ENCODE measurements around the gene NT5M. TPM values are rescaled to one million over a fixed set of nuclear protein-coding genes. Genes with fewer than 3 reads are reported as not detected.

The NT5M gene
- total RNA-seq, 1 experiment from 2014 or later: 10.8 TPM

GRCh38 chr17:17256316-17256715 is 46.9 kb upstream of the NT5M start:
- no peak for ATAC-seq
- CTCF ChIA-PET: interaction anchor here (1.1 to 1.9 kb wide), 2 partner anchors 13 to 114 kb away, joined by 3 to 4 read pairs; no protein-coding TSS in a partner anchor
- Mint-ChIP-seq H3K36me3 (peaks cover 75% of the 10 kb centered on the region), H3K9me3 (no peaks in the 10 kb centered on the region), H3K27me3 (ENCODE audit: low read depth) (no peaks in the 10 kb centered on the region), H3K4me3 (no peak overlapping the region), H3K4me1 (no peaks in the 10 kb centered on the region), H3K27ac (no peak overlapping the region)
- DNase-seq (ENCODE audit: low spot score): no peak
- POLR2A ChIA-PET: no interaction called here
- TF ChIP-seq ZNF671 (CRISPR knock-in tag; IDR thresholded peaks at IDR 0.05): no peak
- no peak for TF ChIP-seq KAT7 (CRISPR knock-in tag; IDR thresholded peaks at IDR 0.05; ENCODE audit: borderline replicate concordance)
- no peak for TF ChIP-seq ZNF219 (CRISPR knock-in tag; IDR thresholded peaks at IDR 0.05; ENCODE audit: borderline replicate concordance)
- TF ChIP-seq USF1 (CRISPR knock-in tag; IDR thresholded peaks at IDR 0.05): no peak
- no peak for TF ChIP-seq NFYB (CRISPR knock-in tag; conservative IDR thresholded peaks at IDR 0.05; ENCODE audit: low read depth)
- no peak for TF ChIP-seq ZBTB21 (CRISPR knock-in tag; IDR thresholded peaks at IDR 0.05; ENCODE audit: borderline replicate concordance)
- TF ChIP-seq EMX1 (CRISPR knock-in tag; IDR thresholded peaks at IDR 0.05): no peak
- TF ChIP-seq RELA (CRISPR knock-in tag; IDR thresholded peaks at IDR 0.05; ENCODE audit: borderline replicate concordance): no peak
- TF ChIP-seq CBFB (CRISPR knock-in tag; IDR thresholded peaks at IDR 0.05; ENCODE audit: low read depth): no peak

GRCh38 chr17:17258011-17258410 is 45.2 kb upstream of the NT5M start:
- Mint-ChIP-seq H3K4me1 (no peaks in the 10 kb centered on the region), H3K9me3 (no peaks in the 10 kb centered on the region), H3K36me3 (peaks cover 74% of the 10 kb centered on the region), H3K27ac (no peak overlapping the region), H3K4me3 (no peak overlapping the region), H3K27me3 (ENCODE audit: low read depth) (no peaks in the 10 kb centered on the region)
- ChIA-PET POLR2A (no interaction called here), CTCF (no interaction called here)
- TF ChIP-seq AR (CRISPR knock-in tag; IDR thresholded peaks at IDR 0.05) (no peak), PRRX2 (CRISPR knock-in tag; IDR thresholded peaks at IDR 0.05) (no peak), TCF7 (CRISPR knock-in tag; IDR thresholded peaks at IDR 0.05; ENCODE audit: low read depth) (no peak), GTF2I (CRISPR knock-in tag; conservative IDR thresholded peaks at IDR 0.05) (no peak), ZMAT4 (CRISPR knock-in tag; IDR thresholded peaks at IDR 0.05) (no peak), NR1H2 (CRISPR knock-in tag; IDR thresholded peaks at IDR 0.05) (no peak), ZNF416 (CRISPR knock-in tag; IDR thresholded peaks at IDR 0.05) (no peak), ATF1 (CRISPR knock-in tag; IDR thresholded peaks at IDR 0.05) (no peak), TEAD1 (CRISPR knock-in tag; IDR thresholded peaks at IDR 0.05) (no peak), ZSCAN18 (CRISPR knock-in tag; IDR thresholded peaks at IDR 0.05) (no peak), GABPB1 (CRISPR knock-in tag; IDR thresholded peaks at IDR 0.05) (no peak)
- DNase-seq (ENCODE audit: low spot score): no peak
- ATAC-seq: no peak

GRCh38 chr17:17258998-17259397 is 44.2 kb upstream of the NT5M start:
- Mint-ChIP-seq H3K27ac (no peak overlapping the region), H3K4me1 (no peaks in the 10 kb centered on the region), H3K27me3 (ENCODE audit: low read depth) (no peaks in the 10 kb centered on the region), H3K4me3 (no peak overlapping the region), H3K36me3 (peaks cover 73% of the 10 kb centered on the region), H3K9me3 (no peaks in the 10 kb centered on the region)
- no peak for TF ChIP-seq KAT7 (CRISPR knock-in tag; IDR thresholded peaks at IDR 0.05; ENCODE audit: borderline replicate concordance)
- no peak for TF ChIP-seq FOXP4 (CRISPR knock-in tag; IDR thresholded peaks at IDR 0.05)
- TF ChIP-seq ZNF396 (CRISPR knock-in tag; IDR thresholded peaks at IDR 0.05; ENCODE audit: borderline replicate concordance): no peak
- DNase-seq (ENCODE audit: low spot score): no peak
- no peak for ATAC-seq
- ChIA-PET POLR2A (interaction anchor here (0.6 kb wide), 1 partner anchor 26 kb away, joined by 7 read pairs; no protein-coding TSS in a partner anchor), CTCF (no interaction called here)
